T-cell (primary cell): ENCODE data around the gene LRRC17. TPM values are rescaled to one million over a fixed set of nuclear protein-coding genes. Genes with fewer than 3 reads are reported as not detected.

ENCODE experiments used
- ATAC-seq, 4 experiments: fragments of 200-7000 bp in 3 of 4; fragments of 150-1000 bp in 1 of 4; cut with Tn5 transposase; replicated peaks in 1 of 4; 1 replicate in 3 of 4; 2 replicates in 1 of 4; pipeline ENCODE4 v1.10.0; 2021; ENCODE audit warnings: moderate library complexity in 3 of 4, mild to moderate bottlenecking in 2 of 4, moderate number of reproducible peaks in 1 of 4
- CTCF ChIA-PET, 2 donors: fragments of 300-600 bp; sonication (Branson Sonifier 250); formaldehyde crosslinking; loops; one replicate each; lab custom pipeline; 2022; ENCODE audit warnings: antibody characterized with exemption in 2 of 2; lab: Charles Lee
- POLR2A ChIA-PET, 2 donors: fragments of 300-600 bp; sonication (Branson Sonifier 250); formaldehyde crosslinking; loops; one replicate each; lab custom pipeline; 2022; ENCODE audit warnings: antibody characterized with exemption in 2 of 2; lab: Charles Lee
- DNase-seq, 35 experiments: peaks; one replicate each; pipeline versions ENCODE4 v3.0.0 to v3.0.0-alpha.2; 2013 to 2023
- H3K27ac ChIP-seq: one replicate; pipeline ENCODE4 v1.5.1; 2013; ENCODE audit warnings: low read length
- H3K27me3 ChIP-seq, 2 experiments: replicated peaks in 1 of 2; 1 replicate in 1 of 2; 2 replicates in 1 of 2; pipeline versions ENCODE4 v1.6.1 to v1.7.0; 2013; ENCODE audit warnings: low read length in 1 of 2, mixed read lengths in 1 of 2; ENCODE audit not compliant: control insufficient read depth in 2 of 2, insufficient read depth in 2 of 2; ENCODE audit errors: extremely low read depth in 1 of 2
- H3K36me3 ChIP-seq, 2 donors: 1 replicate in 1 of 2; 2 replicates in 1 of 2; pipeline versions ENCODE4 v1.6.1 to v1.7.0; 2013; ENCODE audit warnings: low read length in 1 of 2; ENCODE audit not compliant: control insufficient read depth in 2 of 2, insufficient read depth in 1 of 2; ENCODE audit errors: extremely low read depth in 1 of 2
- H3K4me1 ChIP-seq, 2 experiments: 1 replicate in 1 of 2; 2 replicates in 1 of 2; pipeline versions ENCODE4 v1.6.1 to v1.7.0; 2013; ENCODE audit warnings: low read length in 2 of 2, mixed read lengths in 1 of 2; ENCODE audit not compliant: insufficient read depth in 2 of 2, control insufficient read depth in 1 of 2; ENCODE audit errors: extremely low read depth in 1 of 2
- H3K4me3 ChIP-seq, 2 donors: 1 replicate in 1 of 2; 2 replicates in 1 of 2; pipeline versions ENCODE4 v1.5.1 to v1.7.0; 2013; ENCODE audit warnings: mild to moderate bottlenecking in 2 of 2, low read length in 1 of 2, moderate library complexity in 1 of 2; ENCODE audit not compliant: control insufficient read depth in 1 of 2; ENCODE audit errors: extremely low read depth in 1 of 2
- H3K9me3 ChIP-seq: 2 replicates; pipeline ENCODE4 v1.7.0; 2013
- H3K27ac Mint-ChIP-seq, 2 donors: one replicate each; pipeline ENCODE4 v1.8.0; 2020 to 2021; ENCODE audit warnings: mild to moderate bottlenecking in 2 of 2, mixed read lengths in 2 of 2
- H3K27me3 Mint-ChIP-seq, 2 donors: one replicate each; pipeline ENCODE4 v1.8.0; 2021 to 2022; ENCODE audit warnings: mixed read lengths in 2 of 2
- H3K36me3 Mint-ChIP-seq: one replicate; pipeline ENCODE4 v1.8.0; 2021; ENCODE audit warnings: mixed read lengths
- H3K4me1 Mint-ChIP-seq, 3 donors: one replicate each; pipeline ENCODE4 v1.8.0; 2020 to 2022; ENCODE audit warnings: mixed read lengths in 3 of 3, mild to moderate bottlenecking in 1 of 3
- H3K4me3 Mint-ChIP-seq, 3 donors: one replicate each; pipeline ENCODE4 v1.8.0; 2020 to 2022; ENCODE audit warnings: mild to moderate bottlenecking in 3 of 3, mixed read lengths in 3 of 3, moderate library complexity in 3 of 3
- H3K9me3 Mint-ChIP-seq, 3 donors: one replicate each; pipeline ENCODE4 v1.8.0; 2020 to 2022; ENCODE audit warnings: mixed read lengths in 3 of 3
- WGBS: methylation state at CpG from one replicate; pipeline ENCODE4 v1.1.5; 2013; ENCODE audit warnings: missing lambda C conversion rate; ENCODE audit not compliant: insufficient coverage; 5-methylcytosine and 5-hydroxymethylcytosine counted together
- total RNA-seq, 35 experiments: library from RNA in 6 of 35; stranded (reverse) in 6 of 35; fragments of 120-200 nt in 1 of 35; gene quantifications; one replicate each; pipeline versions ENCODE4 v1.2.1 to v1.2.4 and lab custom pipeline; 2013 to 2026

The LRRC17 gene
- total RNA-seq, 5 donors from 2014 or later (not counting 1 experiment from before 2014, with no cell fraction given), result 0.18 to 0.47 (median 0.36) TPM

DNA sequence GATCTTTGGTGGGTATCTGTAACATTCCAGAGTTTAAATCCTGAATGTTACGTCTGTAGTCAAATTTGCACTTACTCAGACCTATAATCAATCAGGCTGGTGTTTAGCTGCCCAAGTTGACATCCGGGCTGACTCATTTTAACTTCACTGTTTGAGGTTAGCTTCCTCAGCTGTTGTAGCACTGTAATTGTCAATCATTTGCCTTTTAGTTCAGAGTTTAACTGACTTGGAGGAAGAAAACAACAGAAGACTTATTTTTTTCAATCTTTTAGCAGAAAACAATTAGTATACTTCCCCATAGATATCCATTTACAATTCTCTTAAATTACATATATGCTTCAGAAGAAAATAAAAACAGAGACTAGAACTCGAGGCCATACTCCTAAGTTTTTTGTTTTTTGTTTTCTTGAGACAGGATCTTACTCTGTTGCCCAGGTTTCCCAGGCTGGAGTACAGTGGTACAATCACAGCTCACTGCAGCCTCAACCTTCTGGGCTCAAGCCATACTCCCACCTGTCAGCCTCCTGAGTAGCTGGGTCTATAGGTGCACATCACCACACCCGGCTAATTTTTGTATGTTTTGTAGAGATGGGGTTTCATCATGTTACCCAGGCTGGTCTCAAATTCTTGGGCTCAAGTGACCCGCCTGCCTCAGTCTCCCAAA is 38.5 kb upstream of the LRRC17 start:
- peaks cover 7 to 8% (median 8%) of the 10 kb centered on the region in 3 donors for H3K4me1 Mint-ChIP-seq
- no peak overlapping the region for H3K4me3 Mint-ChIP-seq
- peak in 3 of 4 experiments; percentile 48 to 82 (median 71) for ATAC-seq

DNA sequence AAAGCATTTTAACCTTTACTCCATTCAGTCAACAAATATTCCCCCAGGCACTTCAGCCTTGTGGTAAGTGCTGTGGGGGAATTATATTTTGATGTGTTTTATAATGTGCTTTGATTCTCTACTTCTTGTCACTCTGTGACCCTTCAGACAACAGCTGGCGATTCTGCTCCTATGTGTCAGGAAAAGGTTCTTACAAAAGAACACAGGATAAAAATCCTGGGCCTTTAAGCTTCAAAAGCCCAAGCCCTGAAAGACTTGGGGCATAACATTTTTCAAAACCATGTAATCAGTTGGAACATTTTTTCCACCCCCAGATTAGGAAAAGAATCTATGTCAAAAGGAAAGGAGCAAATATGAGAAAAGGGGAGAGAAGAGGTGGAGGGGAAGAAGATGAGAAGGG is 37.8 kb upstream of the LRRC17 start:
- Histone ChIP-seq H3K27me3 (no peaks in the 10 kb centered on the region), H3K36me3 (no peaks in the 10 kb centered on the region), H3K9me3 (no peaks in the 10 kb centered on the region), H3K4me3 (no peak overlapping the region), H3K27ac (no peak overlapping the region), H3K4me1 (no peaks in the 10 kb centered on the region)
- CTCF ChIA-PET, result no interaction called here
- WGBS, result 100% methylated on average over 1 of the region's 1 CpG
- Mint-ChIP-seq H3K9me3 (no peaks in the 10 kb centered on the region), H3K36me3 (peaks cover 13% of the 10 kb centered on the region), H3K27ac (no peak overlapping the region), H3K4me1 (peaks cover 7 to 8% (median 8%) of the 10 kb centered on the region in 3 donors), H3K4me3 (no peak overlapping the region), H3K27me3 (no peaks in the 10 kb centered on the region)
- ATAC-seq, result no peak
- POLR2A ChIA-PET, result interaction anchor here in 1 of 2 donors (0.8 kb wide), 1 partner anchor 41 kb away, joined by 9 read pairs; no protein-coding TSS in a partner anchor
- DNase-seq, result no peak

More for the DNA sequence above, 38.5 kb upstream of the LRRC17 start:
- no peaks in the 10 kb centered on the region for H3K4me1 ChIP-seq
- H3K27ac ChIP-seq, result no peak overlapping the region
- no peaks in the 10 kb centered on the region for H3K36me3 ChIP-seq
- peak in 1 of 35 experiments; percentile 6 for DNase-seq
- H3K4me3 ChIP-seq, result no peak overlapping the region
- Mint-ChIP-seq H3K27ac (peak overlapping the region in 1 of 2 donors; percentile 60), H3K36me3 (peaks cover 13% of the 10 kb centered on the region), H3K27me3 (no peaks in the 10 kb centered on the region), H3K9me3 (no peaks in the 10 kb centered on the region)
- no peaks in the 10 kb centered on the region for H3K9me3 ChIP-seq
- ChIA-PET CTCF (no interaction called here), POLR2A (interaction anchor here in 1 of 2 donors (0.8 kb wide), 1 partner anchor 41 kb away, joined by 9 read pairs; no protein-coding TSS in a partner anchor)
- WGBS, result 33% methylated on average over 1 of the region's 5 CpGs
- H3K27me3 ChIP-seq, result no peaks in the 10 kb centered on the region

DNA sequence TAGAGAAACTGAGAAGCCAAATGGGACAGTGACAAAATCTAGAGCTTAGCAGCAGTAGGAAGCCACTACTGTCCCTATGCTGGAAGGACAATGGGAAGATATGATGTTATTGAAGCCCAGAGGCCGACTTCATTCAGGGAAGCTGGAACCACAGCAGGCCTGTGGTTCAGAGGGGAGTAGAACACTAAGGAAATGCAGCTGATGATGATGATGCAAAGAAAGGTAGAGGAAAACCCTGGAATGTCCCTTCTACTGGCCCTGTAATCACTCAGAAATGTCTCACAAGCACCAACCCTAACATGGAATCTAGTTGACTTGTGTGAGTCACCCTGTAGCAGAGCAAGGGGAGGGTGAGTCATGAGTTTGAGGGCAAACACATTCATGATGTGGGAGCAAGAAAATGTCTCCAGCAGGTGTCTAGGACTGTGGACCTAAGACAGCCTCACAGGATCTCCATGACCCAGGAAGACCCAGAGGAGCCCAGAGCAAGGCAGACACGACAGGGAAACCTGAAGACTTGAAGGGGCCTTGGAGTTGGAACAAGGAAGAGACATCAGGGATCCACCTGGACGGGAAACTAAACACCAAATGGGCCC is 37.0 kb upstream of the LRRC17 start:
- no peak overlapping the region for H3K27ac ChIP-seq
- no peaks in the 10 kb centered on the region for H3K4me1 ChIP-seq
- Mint-ChIP-seq H3K9me3 (no peaks in the 10 kb centered on the region), H3K27me3 (no peaks in the 10 kb centered on the region), H3K27ac (no peak overlapping the region), H3K36me3 (peaks cover 13% of the 10 kb centered on the region), H3K4me1 (peaks cover 7 to 8% (median 8%) of the 10 kb centered on the region in 3 donors), H3K4me3 (no peak overlapping the region)
- ATAC-seq (peak in 2 of 4 experiments; percentile 13 to 46), DNase-seq (no peak)
- 83% methylated on average over 2 of the region's 3 CpGs for WGBS
- H3K27me3 ChIP-seq, result no peaks in the 10 kb centered on the region
- ChIA-PET POLR2A (no interaction called here), CTCF (no interaction called here)
- no peaks in the 10 kb centered on the region for H3K9me3 ChIP-seq
- no peaks in the 10 kb centered on the region for H3K36me3 ChIP-seq
- no peak overlapping the region for H3K4me3 ChIP-seq

DNA sequence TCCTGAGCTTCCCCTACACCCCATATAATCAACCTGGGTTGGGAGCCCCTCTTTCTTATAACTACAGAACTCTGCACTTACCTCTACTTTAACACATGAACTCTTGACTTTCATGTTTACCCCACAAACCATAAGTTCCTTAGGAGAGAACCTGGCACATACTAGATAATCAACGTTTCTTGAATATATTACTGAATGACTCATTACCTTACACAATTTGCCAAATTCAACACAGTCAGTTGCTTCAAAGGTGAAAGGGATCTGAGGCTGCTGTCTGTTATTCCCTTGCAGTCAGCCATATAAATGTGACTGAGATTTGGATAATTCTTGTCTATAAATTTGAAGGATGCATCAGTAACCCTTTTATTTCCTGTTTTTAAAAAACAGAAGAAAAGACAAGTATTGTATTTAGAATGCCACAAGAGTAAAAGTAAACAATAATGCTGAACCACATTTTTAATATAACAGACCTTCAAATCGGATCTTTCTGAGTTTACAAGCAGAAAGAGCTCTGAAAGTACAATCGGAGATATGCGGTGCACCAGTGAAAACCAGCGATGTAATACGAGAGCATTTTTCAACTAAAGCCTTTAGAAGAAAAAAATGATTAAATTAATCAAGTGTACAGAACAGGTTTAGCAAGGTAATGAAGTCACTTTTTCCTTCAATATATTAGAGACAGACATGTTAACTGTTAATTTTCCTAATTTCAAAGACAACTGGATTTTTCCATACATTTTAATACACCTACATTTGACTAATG is 29.5 kb upstream of the LRRC17 start:
- Mint-ChIP-seq H3K4me1 (no peaks in the 10 kb centered on the region), H3K27me3 (peaks cover 0 to 1% of the 10 kb centered on the region in 2 donors), H3K9me3 (no peaks in the 10 kb centered on the region), H3K4me3 (no peak overlapping the region), H3K27ac (no peak overlapping the region), H3K36me3 (no peaks in the 10 kb centered on the region)
- H3K27ac ChIP-seq, result no peak overlapping the region
- H3K4me3 ChIP-seq, result no peak overlapping the region
- no peaks in the 10 kb centered on the region for H3K4me1 ChIP-seq
- H3K27me3 ChIP-seq, result no peaks in the 10 kb centered on the region
- no peaks in the 10 kb centered on the region for H3K9me3 ChIP-seq
- DNase-seq (no peak), ATAC-seq (no peak)
- no CpG with 5 or more reads among the region's 6 CpGs for WGBS
- no peaks in the 10 kb centered on the region for H3K36me3 ChIP-seq
- POLR2A ChIA-PET, result no interaction called here
- CTCF ChIA-PET, result no interaction called here

DNA sequence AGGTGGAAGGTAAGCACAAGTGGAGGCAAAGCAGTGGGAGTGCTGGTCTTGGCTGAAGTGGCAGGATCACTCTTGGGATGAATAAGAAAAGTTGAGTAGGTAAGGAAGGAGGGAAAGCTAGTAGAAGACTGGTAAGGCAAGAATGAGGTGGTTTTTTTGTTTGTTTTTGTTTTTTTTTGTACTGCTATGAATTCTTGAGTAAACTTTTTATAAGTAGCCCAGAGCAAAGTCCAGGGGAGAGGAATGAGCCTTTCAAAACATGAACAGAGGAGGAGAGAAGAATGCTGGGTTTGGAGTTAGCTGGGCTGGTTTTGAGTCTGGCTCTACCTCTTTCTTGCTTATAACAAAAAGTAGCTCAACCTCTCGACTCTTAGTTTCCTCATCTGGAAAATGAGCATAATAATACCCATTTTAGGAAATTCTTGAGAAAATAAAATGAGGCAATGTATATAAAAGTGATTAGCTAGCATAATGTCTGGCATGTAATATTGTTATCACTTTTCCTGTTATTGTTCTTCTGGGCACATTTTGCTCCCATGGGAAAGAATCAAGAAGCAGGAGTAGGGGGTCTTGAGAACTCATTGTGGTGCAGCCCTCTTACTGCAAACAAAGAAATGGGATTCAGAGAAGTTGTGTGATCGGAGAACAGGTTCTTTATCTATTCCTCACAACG is 24.1 kb upstream of the LRRC17 start:
- Histone ChIP-seq H3K27ac (no peak overlapping the region), H3K27me3 (no peaks in the 10 kb centered on the region), H3K4me1 (no peaks in the 10 kb centered on the region), H3K9me3 (no peaks in the 10 kb centered on the region), H3K4me3 (no peak overlapping the region), H3K36me3 (no peaks in the 10 kb centered on the region)
- POLR2A ChIA-PET, result no interaction called here
- ATAC-seq, result no peak
- H3K27me3 Mint-ChIP-seq, result no peaks in the 10 kb centered on the region
- H3K9me3 Mint-ChIP-seq, result no peaks in the 10 kb centered on the region
- H3K36me3 Mint-ChIP-seq, result no peaks in the 10 kb centered on the region
- H3K4me1 Mint-ChIP-seq, result no peaks in the 10 kb centered on the region
- no peak overlapping the region for H3K4me3 Mint-ChIP-seq
- CTCF ChIA-PET, result no interaction called here
- whole genome bisulfite sequencing, result no CpG with 5 or more reads among the region's 3 CpGs
- no peak overlapping the region for H3K27ac Mint-ChIP-seq
- DNase-seq, result no peak

DNA sequence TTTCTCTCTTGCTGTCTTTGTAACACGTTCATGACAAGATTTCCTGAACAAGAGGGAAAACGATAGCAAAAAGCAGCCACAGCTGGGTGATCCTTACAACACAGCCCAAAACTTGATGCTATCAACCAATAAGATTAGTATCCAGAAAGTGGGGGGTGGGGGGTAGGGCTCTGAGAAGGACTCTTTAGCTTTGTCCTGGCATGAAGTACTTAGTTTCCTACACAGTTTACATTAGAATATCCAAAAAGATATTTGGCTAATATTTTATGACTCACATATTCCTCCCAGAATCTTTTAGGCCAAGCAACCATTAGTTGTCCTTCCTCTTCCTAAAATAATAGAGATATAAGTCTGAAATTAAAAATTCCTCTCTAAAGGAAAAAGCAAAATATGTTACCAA is 22.9 kb upstream of the LRRC17 start:
- Mint-ChIP-seq H3K27ac (no peak overlapping the region), H3K9me3 (no peaks in the 10 kb centered on the region), H3K27me3 (no peaks in the 10 kb centered on the region), H3K4me3 (no peak overlapping the region), H3K36me3 (no peaks in the 10 kb centered on the region), H3K4me1 (no peaks in the 10 kb centered on the region)
- DNase-seq (no peak), ATAC-seq (no peak)
- Histone ChIP-seq H3K4me1 (no peaks in the 10 kb centered on the region), H3K9me3 (no peaks in the 10 kb centered on the region), H3K27me3 (no peaks in the 10 kb centered on the region), H3K4me3 (no peak overlapping the region), H3K36me3 (no peaks in the 10 kb centered on the region), H3K27ac (no peak overlapping the region)
- no CpG with 5 or more reads among the region's 2 CpGs for WGBS
- CTCF ChIA-PET, result no interaction called here
- POLR2A ChIA-PET, result no interaction called here
